OCI-LY7 (cell line): Measurements from ENCODE around the gene EIF4G3. TPM values are rescaled to one million over a fixed set of nuclear protein-coding genes. Genes with fewer than 3 reads are reported as not detected.

Experiments
- BruUV-seq: library from RNA; stranded (reverse); fragments of 400-500 nt; replicated peaks from 2 replicates; lab custom pipeline; 2021; lab: Mats Ljungman, UMichigan
- CTCF ChIA-PET: fragments of 300-600 bp; sonication (Branson Sonifier 250); formaldehyde crosslinking; loops from one replicate; lab custom pipeline; 2022; ENCODE audit warnings: antibody characterized with exemption; ENCODE audit not compliant: unreplicated experiment; lab: Charles Lee
- POLR2A ChIA-PET: fragments of 300-600 bp; sonication (Branson Sonifier 250); formaldehyde crosslinking; loops from one replicate; lab custom pipeline; 2022; ENCODE audit warnings: antibody characterized with exemption; lab: Charles Lee
- DNase-seq: peaks from one replicate; pipeline ENCODE4 v3.0.0-alpha.2; 2015; ENCODE audit warnings: low spot score
- H2AFZ ChIP-seq: fragments of 200-600 bp; sonication (generic), shearing (Covaris generic); 2 replicates; pipeline ENCODE4 v1.6.1; 2014; ENCODE audit warnings: mild to moderate bottlenecking, antibody characterized with exemption, low read length, moderate library complexity
- H3K27ac ChIP-seq: fragments of 200-600 bp; sonication (generic); 2 replicates; pipeline ENCODE4 v1.5.1; 2014; ENCODE audit warnings: mixed run types, low read depth, mild to moderate bottlenecking, moderate library complexity, low read length, inconsistent platforms; ENCODE audit not compliant: poor library complexity, severe bottlenecking
- H3K36me3 ChIP-seq: fragments of 200-600 bp; sonication (generic); 2 replicates; pipeline ENCODE4 v1.6.1; 2014; ENCODE audit warnings: mild to moderate bottlenecking, antibody characterized with exemption, low read length, moderate library complexity, mixed read lengths; ENCODE audit not compliant: insufficient read depth
- H3K4me1 ChIP-seq: fragments of 200-600 bp; sonication (generic); 2 replicates; pipeline ENCODE4 v1.5.1; 2014; ENCODE audit warnings: mild to moderate bottlenecking, low read length; ENCODE audit not compliant: insufficient read depth, poor library complexity, severe bottlenecking
- H3K4me2 ChIP-seq: fragments of 200-600 bp; sonication (generic); 2 replicates; pipeline ENCODE4 v1.6.1; 2014; ENCODE audit warnings: mild to moderate bottlenecking, low read length
- H3K4me3 ChIP-seq: fragments of 200-600 bp; sonication (generic); 2 replicates; pipeline ENCODE4 v1.5.1; 2014; ENCODE audit warnings: mild to moderate bottlenecking, low read depth, low read length; ENCODE audit not compliant: poor library complexity, severe bottlenecking
- H3K79me2 ChIP-seq: fragments of 200-600 bp; sonication (generic); 2 replicates; pipeline ENCODE4 v1.6.1; 2016; ENCODE audit warnings: low read depth, mild to moderate bottlenecking, low read length, moderate library complexity, mixed read lengths; ENCODE audit not compliant: insufficient read depth
- H3K9me2 ChIP-seq: fragments of 200-600 bp; sonication (generic); 2 replicates; pipeline ENCODE4 v1.6.1; 2016; ENCODE audit warnings: mild to moderate bottlenecking, low read length, mixed read lengths; ENCODE audit not compliant: insufficient read depth
- H3K9me3 ChIP-seq: fragments of 200-600 bp; sonication (generic); 2 replicates; pipeline ENCODE4 v1.6.1; 2014; ENCODE audit warnings: mild to moderate bottlenecking, mixed run types, low read length, mixed read lengths
- H4K20me1 ChIP-seq: fragments of 200-600 bp; sonication (generic); 2 replicates; pipeline ENCODE4 v1.6.1; 2014; ENCODE audit warnings: mild to moderate bottlenecking, antibody characterized with exemption, low read length, moderate library complexity, mixed read lengths; ENCODE audit not compliant: insufficient read depth
- CTCF ChIP-seq: fragments of 200-600 bp; sonication (generic); conservative IDR thresholded peaks from 2 replicates; pipeline ENCODE4 v1.5.1; 2014; ENCODE audit warnings: mild to moderate bottlenecking, antibody characterized with exemption, low read length, moderate library complexity, mixed read lengths
- EZH2phosphoT487 ChIP-seq: fragments of 200-600 bp; sonication (generic); IDR thresholded peaks from 2 replicates; pipeline ENCODE4 v1.6.1; 2018; ENCODE audit warnings: low read depth, borderline replicate concordance, mild to moderate bottlenecking, mixed run types, antibody characterized with exemption, low read length, moderate library complexity, mixed read lengths
- intact Hi-C: fragments of 100-400 bp; cut with micrococcal nuclease; formaldehyde crosslinking; loops from one replicate; pipeline ENCODE4 v1.10.0; 2022; ENCODE audit not compliant: unreplicated experiment
- total RNA-seq, 2 experiments: library from RNA; depleted of rRNA in 1 of 2; stranded (reverse); fragments of >200 nt in 1 of 2; shearing (Covaris generic) in 1 of 2; gene quantifications; 2 replicates each; pipeline ENCODE4 v1.2.3, GENCODE V29; 2014 to 2022

EIF4G3 gene
- total RNA-seq, 2 experiments from 2014 or later: 28.5 to 62.1 TPM

- intact Hi-C loops: no loop called here
- DNase-seq: no peak
- POLR2A ChIA-PET: no interaction called here
- CTCF ChIA-PET: no interaction called here
- Histone ChIP-seq H3K27ac (no peak overlapping the region), H3K36me3 (peaks cover 41% of the 10 kb centered on the region), H3K9me2 (no peaks in the 10 kb centered on the region), H3K79me2 (no peaks in the 10 kb centered on the region), H3K9me3 (no peaks in the 10 kb centered on the region), H2AFZ (no peak overlapping the region), H3K4me2 (no peak overlapping the region), H4K20me1 (no peaks in the 10 kb centered on the region), H3K4me3 (no peak overlapping the region), H3K4me1 (no peaks in the 10 kb centered on the region)
- BruUV-seq: no TSS peak
- TF ChIP-seq CTCF (no peak), EZH2phosphoT487 (no peak)
These were observed 347.2 kb downstream of the EIF4G3 start for GRCh38 chr1:20829531-20829930.

- BruUV-seq: no TSS peak
- no peak for DNase-seq
- TF ChIP-seq EZH2phosphoT487: no peak
- no peak for TF ChIP-seq CTCF
- no peaks in the 10 kb centered on the region for H3K9me2 ChIP-seq
- ChIA-PET CTCF (interaction anchor here (0.6 kb wide), 1 partner anchor 360 kb away, joined by 3 read pairs; no protein-coding TSS in a partner anchor), POLR2A (no interaction called here)
- intact Hi-C loops: no loop called here
- no peak overlapping the region for H2AFZ ChIP-seq
- H3K4me3 ChIP-seq: no peak overlapping the region
- no peaks in the 10 kb centered on the region for H3K79me2 ChIP-seq
- H3K9me3 ChIP-seq: no peaks in the 10 kb centered on the region
- H3K4me2 ChIP-seq: no peak overlapping the region
- no peaks in the 10 kb centered on the region for H3K4me1 ChIP-seq
- H3K27ac ChIP-seq: no peak overlapping the region
- peaks cover 50% of the 10 kb centered on the region for H3K36me3 ChIP-seq
- no peaks in the 10 kb centered on the region for H4K20me1 ChIP-seq
These were observed 352.9 kb downstream of the EIF4G3 start for GRCh38 chr1:20823845-20824244.

GRCh38 chr1:20821466-20821865 is 355.2 kb downstream of the EIF4G3 start:
- no peak overlapping the region for H3K4me3 ChIP-seq
- TF ChIP-seq EZH2phosphoT487 (no peak), CTCF (no peak)
- no peaks in the 10 kb centered on the region for H3K9me2 ChIP-seq
- no TSS peak for BruUV-seq
- intact Hi-C loops: no loop called here
- ChIA-PET CTCF (no interaction called here), POLR2A (interaction anchor here (1.5 kb wide), 1 partner anchor 12 kb away, joined by 5 read pairs; no protein-coding TSS in a partner anchor)
- no peak overlapping the region for H3K27ac ChIP-seq
- peaks cover 29% of the 10 kb centered on the region for H3K36me3 ChIP-seq
- no peaks in the 10 kb centered on the region for H3K9me3 ChIP-seq
- H3K79me2 ChIP-seq: no peaks in the 10 kb centered on the region
- no peaks in the 10 kb centered on the region for H3K4me1 ChIP-seq
- H4K20me1 ChIP-seq: no peaks in the 10 kb centered on the region
- no peak for DNase-seq
- H2AFZ ChIP-seq: no peak overlapping the region
- no peak overlapping the region for H3K4me2 ChIP-seq
